ENCODE measurements around the gene LSM14A. TPM values are rescaled to one million over a fixed set of nuclear protein-coding genes. Genes with fewer than 3 reads are reported as not detected.

The LSM14A gene
- 100 to 1,000 TPM in 3 of 4 donors, 10 to 100 TPM in 1; 90.8 to 163 (median 111) TPM for total RNA-seq

DNA sequence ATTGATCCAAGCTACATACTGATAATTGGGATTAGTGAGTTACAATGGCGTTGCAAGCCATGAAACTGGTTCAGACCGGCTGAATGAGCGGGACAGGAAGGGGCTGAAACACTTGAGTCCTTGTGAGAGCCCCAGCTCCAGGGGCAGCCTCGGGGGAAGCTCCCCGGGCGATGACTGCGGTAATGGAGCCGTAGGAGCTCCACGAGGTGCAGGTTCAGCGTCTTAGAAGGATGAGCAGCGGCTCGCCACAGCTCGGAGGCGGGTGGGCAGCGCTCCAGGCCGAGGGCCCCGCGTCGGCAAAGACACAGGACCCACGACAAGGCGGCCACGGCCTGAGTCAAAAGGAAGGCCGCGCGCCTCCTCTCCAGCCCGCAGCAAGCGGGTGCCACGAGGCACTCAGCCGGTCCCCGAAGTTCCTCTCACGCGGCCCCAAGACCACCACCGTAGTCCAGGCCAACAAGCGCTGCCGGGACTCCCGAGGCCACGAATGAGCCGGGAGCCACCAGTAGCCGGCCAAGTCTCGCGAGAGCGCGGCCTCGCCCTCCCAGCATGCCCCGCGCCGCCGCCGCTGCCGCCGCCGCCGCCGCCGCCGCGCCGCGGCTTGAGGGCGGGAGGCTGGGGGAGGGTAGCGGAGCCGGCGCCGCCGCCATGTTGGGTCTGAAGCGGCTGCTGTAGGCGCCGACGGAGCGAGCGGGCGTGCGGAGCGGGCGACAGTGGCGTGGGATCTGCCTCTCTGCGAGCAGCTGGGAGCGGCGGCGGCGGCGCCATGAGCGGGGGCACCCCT lies at the start of gene LSM14A:
Gene LSM14A, plus strand, starts transcription at position 628 of the 784 bp plus-strand sequence. Its CDS starts 139 bp downstream, at position 767.
- intact Hi-C loops (cut with DNase I; ENCODE audit: low total_unique reads) = no loop called here
- WGBS, 2 donors = 0 to 3% methylated on average over 8 to 20 of the region's 83 CpGs
- DNase-seq (ENCODE audit: low spot score in 2 of 2) = peak; percentile 89 to 98
- peak within 1 kb of the TSS; percentile 83 for H3K4me3 ChIP-seq (ENCODE audit: low read depth, poor library complexity, severe bottlenecking)
- no peak for TF ChIP-seq POLR2A (IDR thresholded peaks at IDR 0.05)
- TF ChIP-seq, protein P1, sequence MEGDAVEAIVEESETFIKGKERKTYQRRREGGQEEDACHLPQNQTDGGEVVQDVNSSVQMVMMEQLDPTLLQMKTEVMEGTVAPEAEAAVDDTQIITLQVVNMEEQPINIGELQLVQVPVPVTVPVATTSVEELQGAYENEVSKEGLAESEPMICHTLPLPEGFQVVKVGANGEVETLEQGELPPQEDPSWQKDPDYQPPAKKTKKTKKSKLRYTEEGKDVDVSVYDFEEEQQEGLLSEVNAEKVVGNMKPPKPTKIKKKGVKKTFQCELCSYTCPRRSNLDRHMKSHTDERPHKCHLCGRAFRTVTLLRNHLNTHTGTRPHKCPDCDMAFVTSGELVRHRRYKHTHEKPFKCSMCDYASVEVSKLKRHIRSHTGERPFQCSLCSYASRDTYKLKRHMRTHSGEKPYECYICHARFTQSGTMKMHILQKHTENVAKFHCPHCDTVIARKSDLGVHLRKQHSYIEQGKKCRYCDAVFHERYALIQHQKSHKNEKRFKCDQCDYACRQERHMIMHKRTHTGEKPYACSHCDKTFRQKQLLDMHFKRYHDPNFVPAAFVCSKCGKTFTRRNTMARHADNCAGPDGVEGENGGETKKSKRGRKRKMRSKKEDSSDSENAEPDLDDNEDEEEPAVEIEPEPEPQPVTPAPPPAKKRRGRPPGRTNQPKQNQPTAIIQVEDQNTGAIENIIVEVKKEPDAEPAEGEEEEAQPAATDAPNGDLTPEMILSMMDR (IDR thresholded peaks at IDR 0.05) = no peak

DNA sequence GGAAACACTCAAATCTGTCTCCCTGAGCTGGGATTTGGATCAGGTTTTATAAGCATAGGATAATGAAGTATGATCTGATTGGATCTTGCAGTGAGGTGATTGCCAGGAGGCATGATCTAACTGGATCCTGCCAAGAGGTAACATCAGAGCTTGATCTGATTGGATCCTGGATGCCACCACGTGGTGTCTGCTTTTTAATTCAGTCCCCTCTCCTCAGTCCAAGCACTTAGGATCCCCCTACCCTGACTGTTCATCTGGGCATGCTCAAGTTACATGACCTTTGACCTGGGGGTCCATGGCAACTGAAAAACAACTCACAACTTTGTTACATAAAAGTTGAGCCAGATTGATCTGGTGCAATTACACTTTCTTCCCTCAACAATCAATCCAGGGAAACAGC lies 47.5 kb upstream of the LSM14A start:
- H3K4me3 ChIP-seq (ENCODE audit: low read depth, poor library complexity, severe bottlenecking) = no peak overlapping the region
- intact Hi-C loops (cut with DNase I; ENCODE audit: low total_unique reads) = no loop called here
- 5 to 11% methylated on average over 1 of the region's 1 CpG for WGBS, 2 donors

DNA sequence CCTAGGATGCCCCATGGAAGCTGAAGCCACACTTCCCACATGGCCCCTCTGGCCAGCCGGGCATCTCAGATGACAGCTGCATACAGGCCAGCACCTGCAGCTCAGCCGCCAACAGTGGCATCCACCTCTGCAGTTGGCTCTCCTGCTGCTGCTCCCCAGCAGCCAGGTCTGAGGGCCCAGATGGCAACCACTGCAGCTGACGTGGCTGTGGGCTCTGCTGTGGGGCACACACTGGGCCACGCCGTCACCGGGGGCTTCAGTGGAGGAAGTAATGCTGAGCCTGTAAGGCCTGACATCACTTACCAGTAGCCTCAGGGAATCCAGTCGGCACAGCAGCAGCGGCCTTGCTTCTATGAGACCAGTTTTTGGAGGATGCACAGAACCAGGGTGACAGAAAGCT lies 45.3 kb upstream of the LSM14A start:
- DNase-seq (ENCODE audit: low spot score in 2 of 2) = peak in 1 of 2 donors; percentile 81
- 71 to 76% methylated on average over 6 to 8 of the region's 8 CpGs for WGBS, 2 donors

More for the DNA sequence above, 47.5 kb upstream of the LSM14A start:
- DNase-seq (ENCODE audit: low spot score in 2 of 2) = peak in 1 of 2 donors; percentile 12
- TF ChIP-seq, protein P1 (IDR thresholded peaks at IDR 0.05) = no peak
- no peak for TF ChIP-seq POLR2A (IDR thresholded peaks at IDR 0.05)

DNA sequence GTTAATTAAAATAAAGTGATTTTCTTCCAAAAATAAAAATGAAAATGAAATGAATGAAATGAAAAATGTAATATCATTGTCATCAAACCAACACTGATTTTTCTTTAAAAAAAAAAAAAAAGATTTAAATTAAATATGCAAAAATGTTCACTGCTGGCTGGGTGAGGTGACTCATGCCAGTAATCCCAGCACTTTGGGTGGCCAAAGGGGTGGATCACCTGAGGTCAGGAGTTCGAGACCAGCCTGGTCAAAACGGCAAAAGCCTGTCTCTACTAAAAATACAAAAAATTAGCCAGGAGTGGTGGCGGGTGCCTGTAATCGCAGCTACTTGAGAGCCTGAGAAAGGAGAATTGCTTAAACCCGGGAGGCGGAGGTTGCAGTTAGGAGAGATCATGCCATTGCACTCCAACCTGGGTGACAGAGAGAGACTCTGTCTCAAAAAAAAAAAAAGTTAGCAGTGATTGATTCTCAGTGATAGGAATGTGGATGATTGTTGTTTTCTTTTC lies 44.6 kb upstream of the LSM14A start:
- intact Hi-C loops (cut with DNase I; ENCODE audit: low total_unique reads) = no loop called here
- TF ChIP-seq, protein P1 (IDR thresholded peaks at IDR 0.05) = no peak
- TF ChIP-seq POLR2A (IDR thresholded peaks at IDR 0.05) = no peak
- WGBS, 2 donors = 78 to 80% methylated on average over 6 of the region's 6 CpGs
- H3K4me3 ChIP-seq (ENCODE audit: low read depth, poor library complexity, severe bottlenecking) = no peak overlapping the region
- peak in 1 of 2 donors; percentile 52 for DNase-seq (ENCODE audit: low spot score in 2 of 2)

More for the DNA sequence above, 45.3 kb upstream of the LSM14A start:
- intact Hi-C loops (cut with DNase I; ENCODE audit: low total_unique reads) = no loop called here
- no peak overlapping the region for H3K4me3 ChIP-seq (ENCODE audit: low read depth, poor library complexity, severe bottlenecking)
- TF ChIP-seq, protein P1 (IDR thresholded peaks at IDR 0.05) = no peak
- TF ChIP-seq POLR2A (IDR thresholded peaks at IDR 0.05) = no peak

DNA sequence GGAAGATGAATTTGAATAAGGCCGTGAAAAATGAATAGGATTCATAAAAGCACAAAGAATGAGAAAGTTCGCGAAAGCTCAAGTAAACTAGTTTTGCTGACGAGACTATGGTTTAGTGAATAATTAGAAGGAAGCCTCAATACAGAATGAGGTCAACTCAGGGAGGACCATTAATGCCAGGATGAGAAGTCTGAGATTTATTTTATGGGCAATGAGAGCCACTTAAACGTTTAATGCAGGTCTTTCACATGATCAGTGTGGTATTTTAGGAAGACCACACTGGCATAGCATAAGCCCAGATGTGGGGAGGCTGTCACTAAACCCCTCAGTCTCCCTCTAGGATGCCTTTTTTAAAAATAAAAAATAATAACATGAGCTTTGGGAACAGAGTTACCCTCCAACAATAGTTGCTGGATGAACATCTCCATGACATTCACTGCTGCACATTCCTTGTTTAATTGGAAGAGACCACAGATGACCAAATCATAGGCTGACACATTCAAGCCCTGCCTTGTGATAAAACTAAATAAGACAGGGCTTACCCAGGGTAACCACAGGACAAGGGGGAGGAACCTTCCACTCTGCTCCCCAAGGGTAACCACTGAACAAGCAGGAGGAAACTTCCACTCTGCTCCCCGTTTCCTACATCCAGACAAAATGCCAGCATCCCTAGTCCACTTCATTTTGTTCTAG lies 43.6 kb upstream of the LSM14A start:
- WGBS, 2 donors = 55 to 72% methylated on average over 6 of the region's 6 CpGs
- TF ChIP-seq, protein P1 (IDR thresholded peaks at IDR 0.05) = no peak
- TF ChIP-seq POLR2A (IDR thresholded peaks at IDR 0.05) = no peak
- peak in 1 of 2 donors; percentile 5 for DNase-seq (ENCODE audit: low spot score in 2 of 2)
- intact Hi-C loops (cut with DNase I; ENCODE audit: low total_unique reads) = no loop called here
- H3K4me3 ChIP-seq (ENCODE audit: low read depth, poor library complexity, severe bottlenecking) = no peak overlapping the region

All from lower leg skin (tissue), 4 donors.